ENCODE measurements around the gene GPR63. TPM values are rescaled to one million over a fixed set of nuclear protein-coding genes. Genes with fewer than 3 reads are reported as not detected.

GPR63 gene
- polyA plus RNA-seq, 1 experiment, result 1.6 TPM

DNA sequence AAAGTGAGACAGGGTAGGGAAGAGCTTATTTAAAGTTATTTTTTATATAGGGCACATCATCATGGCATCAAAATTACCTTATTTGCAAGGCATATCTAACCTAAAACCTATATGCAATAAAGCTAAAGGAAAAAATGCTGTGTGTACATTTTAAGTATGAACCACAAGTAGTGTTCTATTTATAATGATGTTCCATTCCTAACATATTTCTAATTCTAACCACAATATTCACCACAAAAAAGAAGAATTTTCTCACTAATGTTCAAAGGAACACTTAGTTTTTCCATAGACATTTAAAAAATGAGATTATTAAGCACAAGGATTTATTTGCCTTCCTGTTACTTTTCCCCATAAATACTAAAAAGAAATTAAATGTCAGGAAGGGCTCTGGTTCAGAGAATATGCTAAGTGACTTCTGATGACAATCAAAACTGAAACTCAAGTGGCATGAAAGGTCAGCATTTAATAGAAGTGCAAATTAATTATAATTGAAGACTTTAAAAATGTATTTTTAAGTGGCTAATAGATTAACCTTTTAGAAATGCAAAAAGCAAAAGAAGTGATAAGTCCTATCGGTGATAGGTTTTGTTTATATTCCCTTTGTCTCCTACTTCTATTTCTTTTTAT lies 25.1 kb downstream of the GPR63 start:
- Histone ChIP-seq H3K27me3 (ENCODE audit: control insufficient read depth, insufficient read depth, low read length) (no peaks in the 10 kb centered on the region), H3K27ac (ENCODE audit: low read depth, low read length) (no peak overlapping the region), H3K9me3 (ENCODE audit: control insufficient read depth, insufficient read depth, low read length) (no peaks in the 10 kb centered on the region), H3K4me3 (ENCODE audit: low read depth, low read length) (no peak overlapping the region)
- ChIA-PET POLR2A (no interaction called here), CTCF (interaction anchor here (1.0 to 1.7 kb wide), 2 partner anchors 86 to 374 kb away, joined by 3 to 5 read pairs; no protein-coding TSS in a partner anchor)
- no peak for DNase-seq (ENCODE audit: low read depth, low spot score)
- TF ChIP-seq, protein P1, sequence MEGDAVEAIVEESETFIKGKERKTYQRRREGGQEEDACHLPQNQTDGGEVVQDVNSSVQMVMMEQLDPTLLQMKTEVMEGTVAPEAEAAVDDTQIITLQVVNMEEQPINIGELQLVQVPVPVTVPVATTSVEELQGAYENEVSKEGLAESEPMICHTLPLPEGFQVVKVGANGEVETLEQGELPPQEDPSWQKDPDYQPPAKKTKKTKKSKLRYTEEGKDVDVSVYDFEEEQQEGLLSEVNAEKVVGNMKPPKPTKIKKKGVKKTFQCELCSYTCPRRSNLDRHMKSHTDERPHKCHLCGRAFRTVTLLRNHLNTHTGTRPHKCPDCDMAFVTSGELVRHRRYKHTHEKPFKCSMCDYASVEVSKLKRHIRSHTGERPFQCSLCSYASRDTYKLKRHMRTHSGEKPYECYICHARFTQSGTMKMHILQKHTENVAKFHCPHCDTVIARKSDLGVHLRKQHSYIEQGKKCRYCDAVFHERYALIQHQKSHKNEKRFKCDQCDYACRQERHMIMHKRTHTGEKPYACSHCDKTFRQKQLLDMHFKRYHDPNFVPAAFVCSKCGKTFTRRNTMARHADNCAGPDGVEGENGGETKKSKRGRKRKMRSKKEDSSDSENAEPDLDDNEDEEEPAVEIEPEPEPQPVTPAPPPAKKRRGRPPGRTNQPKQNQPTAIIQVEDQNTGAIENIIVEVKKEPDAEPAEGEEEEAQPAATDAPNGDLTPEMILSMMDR (IDR thresholded peaks at IDR 0.05; ENCODE audit: low read depth, low read length), result no peak

DNA sequence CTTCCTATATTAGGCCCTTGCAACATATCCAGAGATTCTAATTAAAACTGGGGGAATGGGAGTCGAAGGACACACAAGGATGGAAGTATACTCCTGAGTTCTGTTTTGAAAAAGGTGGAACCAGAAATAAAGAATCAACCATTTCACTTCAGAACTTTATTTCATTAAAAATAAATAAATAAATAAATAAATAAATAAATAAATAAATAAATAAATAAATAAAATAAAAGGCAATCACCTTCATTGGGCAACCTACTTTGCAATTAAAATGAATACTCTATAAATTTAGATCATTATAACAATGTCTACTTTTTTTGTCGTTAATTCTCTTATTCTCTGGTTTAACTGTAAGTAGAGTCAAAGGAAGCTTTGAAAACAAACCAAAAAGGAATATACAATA lies 25.6 kb downstream of the GPR63 start:
- H3K27ac ChIP-seq (ENCODE audit: low read depth, low read length), result no peak overlapping the region
- ChIA-PET CTCF (interaction anchor here (1.0 to 1.7 kb wide), 2 partner anchors 87 to 375 kb away, joined by 3 to 5 read pairs; no protein-coding TSS in a partner anchor), POLR2A (no interaction called here)
- H3K4me3 ChIP-seq (ENCODE audit: low read depth, low read length), result no peak overlapping the region
- TF ChIP-seq, protein P1 (IDR thresholded peaks at IDR 0.05; ENCODE audit: low read depth, low read length), result no peak
- H3K27me3 ChIP-seq (ENCODE audit: control insufficient read depth, insufficient read depth, low read length), result no peaks in the 10 kb centered on the region
- no peaks in the 10 kb centered on the region for H3K9me3 ChIP-seq (ENCODE audit: control insufficient read depth, insufficient read depth, low read length)
- no peak for DNase-seq (ENCODE audit: low read depth, low spot score)

DNA sequence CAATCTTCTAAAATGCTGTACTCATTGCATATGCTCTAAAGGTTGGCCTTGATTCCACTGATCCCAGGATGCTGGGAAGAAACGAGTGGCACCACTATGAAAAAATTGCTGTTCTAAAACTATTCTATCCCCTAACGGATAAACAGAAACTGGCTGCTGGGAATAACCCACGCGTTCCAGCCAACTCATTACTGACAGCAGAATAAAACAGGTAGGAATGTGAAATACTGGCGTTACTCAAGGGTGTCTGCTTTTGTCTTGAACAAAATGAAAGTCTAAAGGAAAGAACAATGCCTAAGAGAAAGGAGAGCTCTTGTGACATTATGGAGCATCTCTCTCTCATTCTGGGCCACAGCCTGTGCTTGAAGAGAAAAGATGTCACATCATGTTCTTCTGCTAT lies 26.1 kb downstream of the GPR63 start:
- POLR2A ChIA-PET, result no interaction called here
- CTCF ChIA-PET, result interaction anchor here (1.7 kb wide), 1 partner anchor 87 kb away, joined by 5 read pairs; no protein-coding TSS in a partner anchor
- TF ChIP-seq, protein P1 (IDR thresholded peaks at IDR 0.05; ENCODE audit: low read depth, low read length), result no peak
- no peak for DNase-seq (ENCODE audit: low read depth, low spot score)
- Histone ChIP-seq H3K9me3 (ENCODE audit: control insufficient read depth, insufficient read depth, low read length) (no peaks in the 10 kb centered on the region), H3K27me3 (ENCODE audit: control insufficient read depth, insufficient read depth, low read length) (no peaks in the 10 kb centered on the region), H3K4me3 (ENCODE audit: low read depth, low read length) (no peak overlapping the region), H3K27ac (ENCODE audit: low read depth, low read length) (no peak overlapping the region)

DNA sequence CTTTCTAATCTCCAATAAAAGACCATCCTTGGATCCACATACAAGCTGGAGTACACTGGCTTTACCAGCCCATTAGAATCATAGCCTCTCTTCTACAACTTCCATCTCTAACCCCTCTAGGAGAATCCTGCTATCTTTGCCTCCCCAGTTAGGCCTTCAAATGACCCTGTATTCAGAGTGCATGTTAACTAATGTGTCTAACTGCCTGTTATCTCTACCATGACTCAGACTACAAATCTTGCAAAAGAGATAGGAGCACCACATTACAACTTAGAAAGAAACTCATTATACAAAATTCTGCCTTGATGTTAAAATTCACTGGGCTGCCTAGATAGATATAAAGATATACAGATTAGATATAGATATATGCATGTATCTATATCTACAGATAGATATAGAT lies 28.2 kb downstream of the GPR63 start:
- CTCF ChIA-PET, result no interaction called here
- TF ChIP-seq, protein P1 (IDR thresholded peaks at IDR 0.05; ENCODE audit: low read depth, low read length), result no peak
- Histone ChIP-seq H3K9me3 (ENCODE audit: control insufficient read depth, insufficient read depth, low read length) (no peaks in the 10 kb centered on the region), H3K27ac (ENCODE audit: low read depth, low read length) (no peak overlapping the region), H3K27me3 (ENCODE audit: control insufficient read depth, insufficient read depth, low read length) (no peaks in the 10 kb centered on the region), H3K4me3 (ENCODE audit: low read depth, low read length) (no peak overlapping the region)
- POLR2A ChIA-PET, result no interaction called here
- no peak for DNase-seq (ENCODE audit: low read depth, low spot score)

DNA sequence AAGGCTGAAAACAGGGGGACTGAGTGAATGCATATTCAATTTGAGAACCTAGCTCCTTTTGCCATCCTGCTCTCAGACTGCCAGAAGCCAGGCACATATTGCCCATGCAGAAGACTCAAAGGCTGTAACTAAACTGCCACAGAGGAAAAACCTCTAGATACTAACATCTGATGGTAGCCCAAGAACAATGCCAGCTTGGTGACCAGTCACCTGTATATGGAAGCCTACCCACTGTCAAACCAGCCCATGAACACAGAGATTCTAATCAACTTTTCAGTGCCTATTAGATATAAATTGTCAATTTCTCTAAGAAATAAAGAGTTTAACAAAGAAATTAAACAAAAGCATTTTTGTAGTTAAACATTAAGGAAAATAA lies 34.2 kb downstream of the GPR63 start:
- POLR2A ChIA-PET, result no interaction called here
- Histone ChIP-seq H3K4me3 (ENCODE audit: low read depth, low read length) (no peak overlapping the region), H3K9me3 (ENCODE audit: control insufficient read depth, insufficient read depth, low read length) (no peaks in the 10 kb centered on the region), H3K27me3 (ENCODE audit: control insufficient read depth, insufficient read depth, low read length) (no peaks in the 10 kb centered on the region), H3K27ac (ENCODE audit: low read depth, low read length) (no peak overlapping the region)
- DNase-seq (ENCODE audit: low read depth, low spot score), result no peak
- TF ChIP-seq, protein P1 (IDR thresholded peaks at IDR 0.05; ENCODE audit: low read depth, low read length), result no peak
- CTCF ChIA-PET, result no interaction called here
